Transverse colon (tissue), 4 donors: ENCODE measurements around the gene RAB40C.

Experiments
- POLR2AphosphoS5 ChIP-seq, 3 donors: sonication (generic); formaldehyde crosslinking; IDR thresholded peaks; one replicate each; pipeline ENCODE4 v1.6.1; 2016; ENCODE audit warnings: antibody characterized with exemption in 3 of 3
- TF ChIP-seq, protein P1 (sequence below), 5 experiments: fragments of 200-600 bp in 3 of 5; fragments of 450-650 bp in 2 of 5; sonication (generic) in 3 of 5; IDR thresholded peaks; 1 replicate in 2 of 5; 2 replicates in 3 of 5; pipeline ENCODE4 v1.5.1; 2016 to 2017; ENCODE audit warnings: antibody characterized with exemption in 5 of 5, inconsistent platforms in 3 of 5, mild to moderate bottlenecking in 2 of 5, moderate library complexity in 1 of 5

DNA sequence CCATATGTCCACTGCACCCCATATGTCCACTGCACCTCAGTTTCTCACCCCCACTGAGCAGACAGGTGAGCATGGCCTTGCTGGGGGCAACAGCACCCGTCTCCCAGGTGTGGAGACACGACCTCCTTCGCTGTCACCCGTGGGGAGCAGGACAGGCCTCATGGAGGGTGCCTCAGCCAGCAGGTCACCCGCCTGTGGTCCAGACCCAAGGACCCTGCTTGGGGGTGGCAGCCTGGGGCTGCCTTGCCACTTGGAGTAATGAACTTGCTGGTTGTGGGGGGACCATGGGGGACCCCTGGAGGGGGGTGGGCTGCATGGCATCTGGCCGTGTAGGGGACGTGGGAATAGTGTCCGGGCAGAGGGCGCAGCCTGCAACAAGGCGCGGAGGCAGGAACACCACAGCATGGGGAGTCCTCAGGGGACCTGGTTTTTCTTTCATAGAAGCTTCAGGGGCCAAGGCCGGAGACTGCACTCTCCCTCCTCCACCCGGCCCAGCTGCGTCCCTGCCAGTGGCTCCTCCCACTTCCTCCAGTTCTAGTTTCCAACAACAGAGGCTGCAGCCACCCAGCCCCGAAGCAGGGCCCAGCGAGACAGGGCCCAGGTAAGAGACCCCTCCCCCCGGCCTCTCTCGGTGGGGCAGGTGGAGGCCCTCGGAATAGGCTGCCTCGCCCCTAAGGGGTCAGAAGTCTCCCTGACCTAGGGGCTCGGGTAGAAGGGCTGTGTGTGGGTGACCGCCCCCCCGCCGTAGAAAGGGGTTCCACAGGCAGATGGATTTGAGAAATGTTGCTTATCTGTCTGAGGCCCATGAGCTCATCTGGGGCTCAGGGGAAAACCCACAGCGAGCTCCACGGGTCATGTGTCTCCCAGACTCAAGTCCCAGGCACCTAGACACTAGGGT is 23.1 kb upstream of the RAB40C start, which contains the start of gene NHLRC4:
- TF ChIP-seq, protein P1, sequence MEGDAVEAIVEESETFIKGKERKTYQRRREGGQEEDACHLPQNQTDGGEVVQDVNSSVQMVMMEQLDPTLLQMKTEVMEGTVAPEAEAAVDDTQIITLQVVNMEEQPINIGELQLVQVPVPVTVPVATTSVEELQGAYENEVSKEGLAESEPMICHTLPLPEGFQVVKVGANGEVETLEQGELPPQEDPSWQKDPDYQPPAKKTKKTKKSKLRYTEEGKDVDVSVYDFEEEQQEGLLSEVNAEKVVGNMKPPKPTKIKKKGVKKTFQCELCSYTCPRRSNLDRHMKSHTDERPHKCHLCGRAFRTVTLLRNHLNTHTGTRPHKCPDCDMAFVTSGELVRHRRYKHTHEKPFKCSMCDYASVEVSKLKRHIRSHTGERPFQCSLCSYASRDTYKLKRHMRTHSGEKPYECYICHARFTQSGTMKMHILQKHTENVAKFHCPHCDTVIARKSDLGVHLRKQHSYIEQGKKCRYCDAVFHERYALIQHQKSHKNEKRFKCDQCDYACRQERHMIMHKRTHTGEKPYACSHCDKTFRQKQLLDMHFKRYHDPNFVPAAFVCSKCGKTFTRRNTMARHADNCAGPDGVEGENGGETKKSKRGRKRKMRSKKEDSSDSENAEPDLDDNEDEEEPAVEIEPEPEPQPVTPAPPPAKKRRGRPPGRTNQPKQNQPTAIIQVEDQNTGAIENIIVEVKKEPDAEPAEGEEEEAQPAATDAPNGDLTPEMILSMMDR (IDR thresholded peaks at IDR 0.05), result no peak
- no peak for TF ChIP-seq POLR2AphosphoS5 (IDR thresholded peaks at IDR 0.05)
